HepG2 (cell line): ENCODE results near the gene PNRC1. TPM values are rescaled to one million over a fixed set of nuclear protein-coding genes. Genes with fewer than 3 reads are reported as not detected.

Source experiments
- CCDC6 ChIP-seq: sonication (generic); formaldehyde crosslinking; IDR thresholded peaks from 2 replicates; pipeline ENCODE4 v1.8.1; 2022; ENCODE audit warnings: mild to moderate bottlenecking, missing genetic modification reagents, moderate library complexity
- SNAPC2 ChIP-seq: sonication (generic); formaldehyde crosslinking; IDR thresholded peaks from 2 replicates; pipeline ENCODE4 v1.8.1; 2022; ENCODE audit warnings: mild to moderate bottlenecking, missing genetic modification reagents
- ZFP90 ChIP-seq: sonication (generic); formaldehyde crosslinking; IDR thresholded peaks from 2 replicates; pipeline ENCODE4 v1.8.0; 2022; ENCODE audit warnings: missing genetic modification reagents, mild to moderate bottlenecking, inconsistent platforms, borderline replicate concordance
- ZNF136 ChIP-seq: sonication (generic); formaldehyde crosslinking; IDR thresholded peaks from 2 replicates; pipeline ENCODE4 v1.8.1; 2022; ENCODE audit warnings: low read depth, mild to moderate bottlenecking, moderate library complexity, missing genetic modification reagents
- ZNF703 ChIP-seq: sonication (generic); formaldehyde crosslinking; IDR thresholded peaks from 2 replicates; pipeline ENCODE4 v1.5.1; 2020; ENCODE audit warnings: missing genetic modification reagents, mild to moderate bottlenecking, moderate library complexity, borderline replicate concordance
- ZNF782 ChIP-seq: sonication (generic); formaldehyde crosslinking; IDR thresholded peaks from 2 replicates; pipeline ENCODE4 v1.4.0; 2020; ENCODE audit warnings: missing genetic modification reagents, mild to moderate bottlenecking, borderline replicate concordance
- polyA plus RNA-seq, 8 experiments: library from polyadenylated mRNA; depleted of rRNA in 3 of 8; stranded (reverse) in 7 of 8; unstranded in 1 of 8; fragments of >200 nt; fragmentation: Illumina TruSeq in 4 of 8; extraction: Trizol in 4 of 8; gene quantifications; 2 replicates each; pipeline versions ENCODE4 v1.2.1 to v1.2.3, GENCODE V29; 2011 to 2016; ENCODE audit warnings: low read depth in 4 of 8, missing spikeins in 1 of 8, mixed read lengths in 1 of 8; ENCODE audit not compliant: insufficient read depth in 1 of 8
- total RNA-seq, 5 experiments: library from RNA; depleted of rRNA; stranded (reverse); fragments of >200 nt; fragmentation: Illumina TruSeq; extraction: Trizol; gene quantifications; 2 replicates each; pipeline ENCODE4 v1.2.3, GENCODE V29; 2016; ENCODE audit warnings: low read depth in 1 of 5
- TF ChIP-seq, protein P1 (sequence below): IDR thresholded peaks from 2 replicates; pipeline ENCODE4 v1.6.1; 2016; ENCODE audit warnings: low read depth, control low read depth
- TF ChIP-seq, protein P2 (sequence below): sonication (generic); formaldehyde crosslinking; IDR thresholded peaks from 2 replicates; pipeline ENCODE4 v1.4.0; 2020; ENCODE audit warnings: missing genetic modification reagents, borderline replicate concordance
- TF ChIP-seq, protein P3 (sequence below): sonication (generic); formaldehyde crosslinking; conservative IDR thresholded peaks from 2 replicates; pipeline ENCODE4 v1.5.0; 2020; ENCODE audit warnings: missing genetic modification reagents
- TF ChIP-seq, protein P4 (sequence below): sonication (generic); formaldehyde crosslinking; IDR thresholded peaks from 2 replicates; pipeline ENCODE4 v1.5.0; 2020; ENCODE audit warnings: mild to moderate bottlenecking, missing genetic modification reagents, moderate library complexity
- TF ChIP-seq, protein P5 (sequence below): sonication (generic); formaldehyde crosslinking; IDR thresholded peaks from 2 replicates; pipeline ENCODE4 v1.4.0; 2020; ENCODE audit warnings: mild to moderate bottlenecking, missing genetic modification reagents, borderline replicate concordance

The PNRC1 gene
- total and polyA plus RNA-seq, 2 of the 13 experiments (the other 11 are each of a cell fraction or from before 2014, with no cell fraction given), result 17.6 to 36.0 TPM

DNA sequence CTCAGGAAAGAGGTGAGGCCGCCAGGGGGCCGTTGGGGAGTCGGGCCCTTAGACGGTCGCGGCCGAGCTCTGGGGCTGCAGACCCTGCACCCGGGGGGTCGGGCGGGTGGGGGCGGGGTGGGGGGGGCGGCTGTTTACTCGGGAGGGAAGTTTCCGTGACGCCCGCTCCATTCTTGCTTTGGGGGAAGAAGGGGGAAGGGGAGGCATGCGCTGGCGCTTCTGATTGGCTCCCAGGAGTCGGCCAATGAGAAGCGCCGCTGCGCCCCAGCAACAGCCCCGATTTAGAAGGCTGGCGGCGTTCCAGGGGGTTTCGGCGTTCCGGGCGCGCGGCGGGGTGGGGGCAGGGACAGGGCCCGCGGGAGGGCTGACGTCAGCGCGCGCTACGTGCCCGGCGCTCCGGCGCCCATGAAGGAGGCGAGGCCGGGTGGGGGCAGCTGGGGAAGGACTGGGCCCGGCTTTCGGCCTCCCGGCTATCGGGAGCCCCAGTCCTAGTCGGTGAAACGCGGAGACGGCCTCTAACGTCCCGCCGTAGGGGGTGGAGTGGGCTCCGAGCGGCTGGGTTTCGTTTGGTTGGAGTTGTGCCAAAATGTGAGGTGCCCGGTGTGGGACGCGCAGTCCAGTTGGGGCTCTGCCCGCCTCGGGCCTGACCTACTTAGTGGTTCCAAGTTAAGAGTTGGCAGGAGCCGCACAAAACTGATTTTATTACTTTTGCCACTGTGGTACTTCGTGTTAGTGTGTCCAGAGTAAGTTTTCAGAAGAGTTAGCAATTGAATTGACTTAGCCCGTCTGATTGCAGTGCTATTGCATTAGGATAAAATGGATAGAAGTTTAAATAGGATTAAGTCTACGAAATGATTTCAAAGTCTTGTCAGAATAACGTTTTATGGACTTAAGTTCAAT lies 1.1 kb downstream of the PNRC1 start (continued):
- TF ChIP-seq, protein P1, sequence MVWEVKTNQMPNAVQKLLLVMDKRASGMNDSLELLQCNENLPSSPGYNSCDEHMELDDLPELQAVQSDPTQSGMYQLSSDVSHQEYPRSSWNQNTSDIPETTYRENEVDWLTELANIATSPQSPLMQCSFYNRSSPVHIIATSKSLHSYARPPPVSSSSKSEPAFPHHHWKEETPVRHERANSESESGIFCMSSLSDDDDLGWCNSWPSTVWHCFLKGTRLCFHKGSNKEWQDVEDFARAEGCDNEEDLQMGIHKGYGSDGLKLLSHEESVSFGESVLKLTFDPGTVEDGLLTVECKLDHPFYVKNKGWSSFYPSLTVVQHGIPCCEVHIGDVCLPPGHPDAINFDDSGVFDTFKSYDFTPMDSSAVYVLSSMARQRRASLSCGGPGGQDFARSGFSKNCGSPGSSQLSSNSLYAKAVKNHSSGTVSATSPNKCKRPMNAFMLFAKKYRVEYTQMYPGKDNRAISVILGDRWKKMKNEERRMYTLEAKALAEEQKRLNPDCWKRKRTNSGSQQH (CRISPR knock-in tag), result peak; percentile 91
- peak; percentile 46; the same call in 1 of the 2 replicates for TF ChIP-seq SNAPC2 (CRISPR knock-in tag)
- no peak for TF ChIP-seq ZNF136 (CRISPR knock-in tag)
- peak; percentile 64; the same call in 1 of the 2 replicates for TF ChIP-seq CCDC6
- TF ChIP-seq, protein P2, sequence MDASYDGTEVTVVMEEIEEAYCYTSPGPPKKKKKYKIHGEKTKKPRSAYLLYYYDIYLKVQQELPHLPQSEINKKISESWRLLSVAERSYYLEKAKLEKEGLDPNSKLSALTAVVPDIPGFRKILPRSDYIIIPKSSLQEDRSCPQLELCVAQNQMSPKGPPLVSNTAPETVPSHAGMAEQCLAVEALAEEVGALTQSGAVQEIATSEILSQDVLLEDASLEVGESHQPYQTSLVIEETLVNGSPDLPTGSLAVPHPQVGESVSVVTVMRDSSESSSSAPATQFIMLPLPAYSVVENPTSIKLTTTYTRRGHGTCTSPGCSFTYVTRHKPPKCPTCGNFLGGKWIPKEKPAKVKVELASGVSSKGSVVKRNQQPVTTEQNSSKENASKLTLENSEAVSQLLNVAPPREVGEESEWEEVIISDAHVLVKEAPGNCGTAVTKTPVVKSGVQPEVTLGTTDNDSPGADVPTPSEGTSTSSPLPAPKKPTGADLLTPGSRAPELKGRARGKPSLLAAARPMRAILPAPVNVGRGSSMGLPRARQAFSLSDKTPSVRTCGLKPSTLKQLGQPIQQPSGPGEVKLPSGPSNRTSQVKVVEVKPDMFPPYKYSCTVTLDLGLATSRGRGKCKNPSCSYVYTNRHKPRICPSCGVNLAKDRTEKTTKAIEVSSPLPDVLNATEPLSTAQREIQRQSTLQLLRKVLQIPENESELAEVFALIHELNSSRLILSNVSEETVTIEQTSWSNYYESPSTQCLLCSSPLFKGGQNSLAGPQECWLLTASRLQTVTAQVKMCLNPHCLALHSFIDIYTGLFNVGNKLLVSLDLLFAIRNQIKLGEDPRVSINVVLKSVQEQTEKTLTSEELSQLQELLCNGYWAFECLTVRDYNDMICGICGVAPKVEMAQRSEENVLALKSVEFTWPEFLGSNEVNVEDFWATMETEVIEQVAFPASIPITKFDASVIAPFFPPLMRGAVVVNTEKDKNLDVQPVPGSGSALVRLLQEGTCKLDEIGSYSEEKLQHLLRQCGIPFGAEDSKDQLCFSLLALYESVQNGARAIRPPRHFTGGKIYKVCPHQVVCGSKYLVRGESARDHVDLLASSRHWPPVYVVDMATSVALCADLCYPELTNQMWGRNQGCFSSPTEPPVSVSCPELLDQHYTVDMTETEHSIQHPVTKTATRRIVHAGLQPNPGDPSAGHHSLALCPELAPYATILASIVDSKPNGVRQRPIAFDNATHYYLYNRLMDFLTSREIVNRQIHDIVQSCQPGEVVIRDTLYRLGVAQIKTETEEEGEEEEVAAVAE (CRISPR knock-in tag), result peak; percentile 51; the same call in 1 of the 2 replicates
- TF ChIP-seq, protein P3, sequence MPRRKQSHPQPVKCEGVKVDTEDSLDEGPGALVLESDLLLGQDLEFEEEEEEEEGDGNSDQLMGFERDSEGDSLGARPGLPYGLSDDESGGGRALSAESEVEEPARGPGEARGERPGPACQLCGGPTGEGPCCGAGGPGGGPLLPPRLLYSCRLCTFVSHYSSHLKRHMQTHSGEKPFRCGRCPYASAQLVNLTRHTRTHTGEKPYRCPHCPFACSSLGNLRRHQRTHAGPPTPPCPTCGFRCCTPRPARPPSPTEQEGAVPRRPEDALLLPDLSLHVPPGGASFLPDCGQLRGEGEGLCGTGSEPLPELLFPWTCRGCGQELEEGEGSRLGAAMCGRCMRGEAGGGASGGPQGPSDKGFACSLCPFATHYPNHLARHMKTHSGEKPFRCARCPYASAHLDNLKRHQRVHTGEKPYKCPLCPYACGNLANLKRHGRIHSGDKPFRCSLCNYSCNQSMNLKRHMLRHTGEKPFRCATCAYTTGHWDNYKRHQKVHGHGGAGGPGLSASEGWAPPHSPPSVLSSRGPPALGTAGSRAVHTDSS, result no peak
- TF ChIP-seq, protein P4, sequence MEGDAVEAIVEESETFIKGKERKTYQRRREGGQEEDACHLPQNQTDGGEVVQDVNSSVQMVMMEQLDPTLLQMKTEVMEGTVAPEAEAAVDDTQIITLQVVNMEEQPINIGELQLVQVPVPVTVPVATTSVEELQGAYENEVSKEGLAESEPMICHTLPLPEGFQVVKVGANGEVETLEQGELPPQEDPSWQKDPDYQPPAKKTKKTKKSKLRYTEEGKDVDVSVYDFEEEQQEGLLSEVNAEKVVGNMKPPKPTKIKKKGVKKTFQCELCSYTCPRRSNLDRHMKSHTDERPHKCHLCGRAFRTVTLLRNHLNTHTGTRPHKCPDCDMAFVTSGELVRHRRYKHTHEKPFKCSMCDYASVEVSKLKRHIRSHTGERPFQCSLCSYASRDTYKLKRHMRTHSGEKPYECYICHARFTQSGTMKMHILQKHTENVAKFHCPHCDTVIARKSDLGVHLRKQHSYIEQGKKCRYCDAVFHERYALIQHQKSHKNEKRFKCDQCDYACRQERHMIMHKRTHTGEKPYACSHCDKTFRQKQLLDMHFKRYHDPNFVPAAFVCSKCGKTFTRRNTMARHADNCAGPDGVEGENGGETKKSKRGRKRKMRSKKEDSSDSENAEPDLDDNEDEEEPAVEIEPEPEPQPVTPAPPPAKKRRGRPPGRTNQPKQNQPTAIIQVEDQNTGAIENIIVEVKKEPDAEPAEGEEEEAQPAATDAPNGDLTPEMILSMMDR (CRISPR knock-in tag), result peak; percentile 10; the same call in 1 of the 2 replicates
- no peak for TF ChIP-seq ZFP90 (CRISPR knock-in tag)
- TF ChIP-seq, protein P5, sequence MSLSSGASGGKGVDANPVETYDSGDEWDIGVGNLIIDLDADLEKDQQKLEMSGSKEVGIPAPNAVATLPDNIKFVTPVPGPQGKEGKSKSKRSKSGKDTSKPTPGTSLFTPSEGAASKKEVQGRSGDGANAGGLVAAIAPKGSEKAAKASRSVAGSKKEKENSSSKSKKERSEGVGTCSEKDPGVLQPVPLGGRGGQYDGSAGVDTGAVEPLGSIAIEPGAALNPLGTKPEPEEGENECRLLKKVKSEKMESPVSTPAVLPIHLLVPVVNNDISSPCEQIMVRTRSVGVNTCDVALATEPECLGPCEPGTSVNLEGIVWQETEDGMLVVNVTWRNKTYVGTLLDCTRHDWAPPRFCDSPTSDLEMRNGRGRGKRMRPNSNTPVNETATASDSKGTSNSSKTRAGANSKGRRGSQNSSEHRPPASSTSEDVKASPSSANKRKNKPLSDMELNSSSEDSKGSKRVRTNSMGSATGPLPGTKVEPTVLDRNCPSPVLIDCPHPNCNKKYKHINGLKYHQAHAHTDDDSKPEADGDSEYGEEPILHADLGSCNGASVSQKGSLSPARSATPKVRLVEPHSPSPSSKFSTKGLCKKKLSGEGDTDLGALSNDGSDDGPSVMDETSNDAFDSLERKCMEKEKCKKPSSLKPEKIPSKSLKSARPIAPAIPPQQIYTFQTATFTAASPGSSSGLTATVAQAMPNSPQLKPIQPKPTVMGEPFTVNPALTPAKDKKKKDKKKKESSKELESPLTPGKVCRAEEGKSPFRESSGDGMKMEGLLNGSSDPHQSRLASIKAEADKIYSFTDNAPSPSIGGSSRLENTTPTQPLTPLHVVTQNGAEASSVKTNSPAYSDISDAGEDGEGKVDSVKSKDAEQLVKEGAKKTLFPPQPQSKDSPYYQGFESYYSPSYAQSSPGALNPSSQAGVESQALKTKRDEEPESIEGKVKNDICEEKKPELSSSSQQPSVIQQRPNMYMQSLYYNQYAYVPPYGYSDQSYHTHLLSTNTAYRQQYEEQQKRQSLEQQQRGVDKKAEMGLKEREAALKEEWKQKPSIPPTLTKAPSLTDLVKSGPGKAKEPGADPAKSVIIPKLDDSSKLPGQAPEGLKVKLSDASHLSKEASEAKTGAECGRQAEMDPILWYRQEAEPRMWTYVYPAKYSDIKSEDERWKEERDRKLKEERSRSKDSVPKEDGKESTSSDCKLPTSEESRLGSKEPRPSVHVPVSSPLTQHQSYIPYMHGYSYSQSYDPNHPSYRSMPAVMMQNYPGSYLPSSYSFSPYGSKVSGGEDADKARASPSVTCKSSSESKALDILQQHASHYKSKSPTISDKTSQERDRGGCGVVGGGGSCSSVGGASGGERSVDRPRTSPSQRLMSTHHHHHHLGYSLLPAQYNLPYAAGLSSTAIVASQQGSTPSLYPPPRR (CRISPR knock-in tag), result peak; percentile 65; the same call in 1 of the 2 replicates
- no peak for TF ChIP-seq ZNF782 (CRISPR knock-in tag)
- no peak for TF ChIP-seq ZNF703 (CRISPR knock-in tag)
